ENCODE measurements around the gene TMTC3.
A peak's percentile ranks its signal among the peaks of the same experiment; 100 is the strongest.
"Not testable (repeated sequence)": the region's sequence is repeated elsewhere in the genome, so short reads cannot be mapped to it uniquely, and the experiment has no call there.

Gene TMTC3

DNA sequence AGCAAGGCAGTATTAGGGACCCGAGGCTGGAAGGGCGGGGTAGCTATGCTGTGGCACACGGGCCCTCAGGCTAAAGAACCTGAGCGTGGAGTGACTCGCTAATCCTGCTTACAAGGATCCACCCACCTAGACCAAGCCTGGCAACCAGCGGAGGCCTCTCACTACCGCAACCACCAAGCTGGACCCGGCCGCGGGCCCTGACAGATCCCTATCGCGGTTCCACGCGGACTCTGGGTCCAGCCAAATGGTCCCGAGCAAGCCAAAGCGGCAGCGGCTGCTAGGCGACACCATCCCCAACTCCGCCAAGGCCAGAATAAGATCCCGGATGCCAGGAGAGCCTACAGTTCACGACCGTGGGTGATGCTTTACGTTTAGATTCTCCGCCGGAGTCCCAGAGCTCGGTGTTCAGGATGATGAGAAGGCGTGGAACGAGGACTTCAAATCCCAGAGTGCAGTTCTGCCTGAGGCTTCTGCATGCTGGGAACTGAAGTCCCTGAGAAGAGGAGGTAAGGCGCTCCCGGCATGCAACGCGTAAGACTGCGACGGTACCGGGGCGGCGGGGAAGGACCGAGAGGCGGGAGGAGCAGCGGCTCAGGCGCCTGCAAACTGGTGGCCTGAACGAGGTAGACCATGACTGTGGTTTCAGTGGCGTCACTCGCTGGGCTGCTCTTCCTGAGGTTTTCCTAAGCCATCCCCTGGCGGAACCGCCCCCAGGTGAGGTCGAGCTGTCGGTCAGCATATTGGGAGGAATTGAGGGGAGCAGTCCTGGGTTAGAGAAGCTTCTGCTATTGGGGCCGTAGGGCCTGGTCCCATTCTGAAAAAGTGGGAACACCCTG, at the start of gene TMTC3, which contains the start of gene CEP290:
TSS of gene TMTC3 (plus strand) at position 534 of the 836 bp plus-strand sequence. CDS start 6,009 bp downstream, outside the sequence.
TSS of gene CEP290 (minus strand) at position 315 of the 836 bp plus-strand sequence. CDS start 781 bp downstream, outside the sequence.
- DNase-seq (ENCODE audit: insufficient read length, low spot score) (peak; percentile 71), FAIRE-seq (peak; percentile 100)
- TF ChIP-seq POLR2A (IDR thresholded peaks at IDR 0.05; ENCODE audit: low read depth, low read length), result peak; percentile 76

DNA sequence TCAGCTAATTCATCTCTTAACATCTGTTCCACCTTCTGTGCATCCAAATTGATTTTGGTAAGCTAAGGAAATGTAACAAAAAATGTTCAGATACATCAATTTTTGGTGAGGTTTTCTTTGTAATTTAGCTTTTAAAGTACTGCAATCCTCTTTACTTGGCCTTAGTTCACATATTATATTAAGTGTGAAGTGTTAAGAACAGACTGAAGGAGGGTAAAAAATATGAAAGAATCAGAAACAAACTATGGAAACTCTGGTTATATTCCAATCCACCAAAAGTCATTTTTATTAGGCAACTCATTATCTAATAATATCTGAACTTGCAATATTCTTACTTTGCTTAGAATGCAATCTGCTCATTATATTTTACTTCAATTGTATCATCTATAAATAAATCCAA, 49.3 kb upstream of the TMTC3 start:
- FAIRE-seq, result no peak
- TF ChIP-seq POLR2A (IDR thresholded peaks at IDR 0.05; ENCODE audit: low read depth, low read length), result no peak
- DNase-seq (ENCODE audit: insufficient read length, low spot score), result no peak

DNA sequence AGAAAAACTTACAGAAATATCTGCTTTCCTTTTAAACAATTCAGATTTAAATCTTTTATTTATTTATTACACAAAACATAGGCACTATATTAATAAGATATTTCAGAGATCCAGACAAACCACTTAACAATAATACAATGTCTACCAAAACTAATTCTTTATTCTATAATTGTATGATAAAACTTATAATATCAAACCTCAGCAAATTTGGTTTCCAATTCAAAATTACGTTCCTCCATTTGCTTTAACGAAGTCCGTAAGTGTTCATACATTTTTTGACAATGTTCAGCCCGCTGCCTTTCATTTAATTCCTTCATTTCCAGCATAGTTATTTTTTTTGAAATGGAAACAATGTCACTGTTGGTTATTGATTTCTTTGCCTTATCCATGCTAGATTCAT, 48.5 kb upstream of the TMTC3 start:
- DNase-seq (ENCODE audit: insufficient read length, low spot score) (no peak), FAIRE-seq (no peak)
- no peak for TF ChIP-seq POLR2A (IDR thresholded peaks at IDR 0.05; ENCODE audit: low read depth, low read length)

DNA sequence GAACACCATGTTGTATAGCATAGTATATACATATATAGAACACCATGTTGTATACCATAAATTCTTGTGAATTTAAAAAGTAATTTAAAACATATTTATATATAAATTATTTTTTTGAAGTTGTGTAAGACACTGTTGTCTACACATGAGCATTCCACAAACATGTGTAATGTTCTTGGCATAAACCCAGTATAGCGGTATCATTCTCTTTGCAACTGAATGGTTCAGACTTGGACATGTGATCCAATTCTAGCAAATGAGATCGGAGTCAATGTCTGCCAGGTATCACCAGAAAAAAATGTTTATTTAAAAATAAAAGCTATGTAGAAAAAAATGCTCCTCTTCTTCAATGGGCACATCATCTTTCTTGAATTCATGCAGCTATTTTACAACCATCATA, 34.1 kb upstream of the TMTC3 start:
- no peak for TF ChIP-seq POLR2A (IDR thresholded peaks at IDR 0.05; ENCODE audit: low read depth, low read length)
- FAIRE-seq (no peak), DNase-seq (ENCODE audit: insufficient read length, low spot score) (no peak)

DNA sequence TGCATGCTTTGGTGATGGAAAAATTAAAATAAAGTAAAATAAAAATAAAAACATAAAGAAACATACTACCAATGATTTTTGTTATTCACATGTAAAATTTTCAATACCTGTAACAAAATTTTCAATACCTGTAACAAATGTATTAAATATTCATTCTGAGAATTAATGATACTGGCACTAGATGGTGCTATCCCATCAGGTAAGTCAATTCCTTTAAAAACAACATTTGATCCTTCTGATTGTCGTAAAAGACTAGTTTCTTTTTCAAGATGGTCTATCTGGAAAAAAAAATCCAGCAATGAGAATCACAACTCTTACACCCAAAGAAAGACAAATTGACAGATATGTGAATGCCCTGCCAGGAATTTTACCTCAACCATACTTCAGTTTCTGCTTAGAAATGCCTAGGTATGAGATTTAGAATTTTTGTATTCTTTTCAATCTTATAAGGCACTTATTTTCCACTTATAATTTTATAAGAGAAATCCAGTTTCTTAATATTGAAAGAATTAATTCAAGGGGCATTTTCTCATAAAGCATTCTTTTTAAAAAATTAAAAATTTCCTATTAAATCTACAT, 30.9 kb upstream of the TMTC3 start:
- no peak for TF ChIP-seq POLR2A (IDR thresholded peaks at IDR 0.05; ENCODE audit: low read depth, low read length)
- DNase-seq (ENCODE audit: insufficient read length, low spot score) (peak; percentile 1), FAIRE-seq (peak; percentile 57)

DNA sequence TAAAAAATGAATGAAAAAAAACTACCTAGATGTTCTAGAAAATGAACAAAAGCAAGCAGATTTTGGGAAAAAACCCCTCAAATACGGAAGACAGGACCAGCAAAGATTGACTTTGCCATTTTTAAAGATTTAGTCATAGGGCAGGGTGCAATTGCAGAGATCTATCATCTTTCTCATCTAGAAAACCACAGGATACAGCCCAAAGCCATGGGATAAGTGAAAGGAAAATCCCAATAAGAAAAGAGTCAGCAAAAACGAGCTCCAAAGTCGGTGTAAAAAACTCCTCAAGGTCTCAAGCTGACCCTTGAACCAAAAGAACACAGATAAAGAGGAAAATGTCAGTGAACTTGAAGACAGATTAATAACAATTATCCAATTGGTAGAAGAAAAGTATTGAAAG, 28.2 kb upstream of the TMTC3 start:
- no peak for TF ChIP-seq POLR2A (IDR thresholded peaks at IDR 0.05; ENCODE audit: low read depth, low read length)
- FAIRE-seq (no peak), DNase-seq (ENCODE audit: insufficient read length, low spot score) (no peak)

DNA sequence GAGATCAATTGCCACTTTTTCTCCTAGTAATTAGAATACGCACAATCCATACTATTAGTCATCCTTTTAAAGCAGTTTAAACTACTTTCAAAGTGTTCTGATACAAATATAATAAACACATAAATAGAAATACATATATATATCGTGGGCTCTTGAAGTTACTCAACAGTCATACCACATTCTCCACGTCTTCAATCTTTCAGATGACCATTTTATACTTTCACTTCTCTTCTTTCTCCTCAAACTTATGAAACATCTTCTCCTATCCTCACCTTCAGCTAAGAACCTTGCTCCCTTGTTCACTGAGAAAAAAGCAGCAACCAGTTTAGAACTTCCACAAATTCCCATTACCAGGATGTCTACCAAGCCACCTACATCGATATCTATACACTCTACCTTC, 19.4 kb upstream of the TMTC3 start:
- no peak for TF ChIP-seq POLR2A (IDR thresholded peaks at IDR 0.05; ENCODE audit: low read depth, low read length)
- FAIRE-seq, result no peak
- no peak for DNase-seq (ENCODE audit: insufficient read length, low spot score)

DNA sequence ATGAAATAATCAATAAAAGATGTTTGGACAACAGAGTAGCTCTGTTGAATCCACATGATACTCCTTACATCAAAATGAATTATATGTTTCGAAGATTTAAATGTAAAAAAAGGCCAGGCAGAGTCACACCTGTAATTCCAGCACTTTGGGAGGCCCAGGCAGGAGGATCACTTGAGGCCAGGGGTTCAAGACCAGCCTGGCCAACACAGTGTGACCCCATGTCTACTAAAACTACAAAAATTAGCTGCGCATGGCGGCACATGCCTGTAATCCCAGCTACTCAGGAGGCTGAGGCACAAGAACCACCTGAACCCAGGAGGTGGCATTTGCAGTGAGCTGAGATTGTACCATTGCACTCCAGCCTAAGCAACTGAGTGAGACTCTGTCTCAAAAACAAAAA, 15.0 kb upstream of the TMTC3 start:
- FAIRE-seq (no peak), DNase-seq (ENCODE audit: insufficient read length, low spot score) (no peak)
- TF ChIP-seq POLR2A (IDR thresholded peaks at IDR 0.05; ENCODE audit: low read depth, low read length), result no peak

DNA sequence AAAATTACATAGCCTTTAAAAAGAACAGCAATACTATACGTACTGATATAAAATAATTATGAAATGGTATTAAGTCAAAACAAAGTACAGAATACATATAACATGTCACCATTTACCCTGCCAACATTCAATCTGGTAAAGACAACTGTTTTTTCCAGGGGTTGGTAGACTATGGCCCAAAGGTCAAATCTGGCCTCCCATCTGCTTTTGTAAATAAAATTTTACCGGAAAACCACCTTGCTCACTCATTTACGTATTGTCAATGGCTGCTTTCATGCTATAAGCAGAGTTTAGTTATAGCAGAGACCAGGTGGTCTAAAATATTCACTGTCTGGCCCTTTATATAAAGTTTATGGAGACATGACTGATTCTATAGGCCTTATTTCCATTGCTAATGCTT, 14.3 kb upstream of the TMTC3 start:
- DNase-seq (ENCODE audit: insufficient read length, low spot score) (no peak), FAIRE-seq (no peak)
- no peak for TF ChIP-seq POLR2A (IDR thresholded peaks at IDR 0.05; ENCODE audit: low read depth, low read length)

DNA sequence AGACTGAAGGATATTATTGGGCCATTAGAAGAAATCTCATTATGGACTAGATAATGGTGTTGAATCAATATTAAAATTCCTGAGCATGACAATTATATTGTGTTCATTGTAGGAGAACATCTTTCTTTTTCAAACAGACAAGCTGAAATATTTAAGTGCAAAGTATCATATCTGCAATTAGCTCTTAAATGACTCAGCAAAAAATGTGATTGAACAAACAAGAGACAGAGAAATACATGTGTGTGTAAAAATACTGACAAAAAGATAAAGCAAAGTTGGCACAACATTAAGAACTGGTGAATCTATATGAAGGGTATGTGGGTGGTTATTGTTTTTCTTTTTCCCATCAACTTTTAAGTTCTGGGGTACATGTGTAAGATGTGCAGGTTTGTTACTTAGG, 9.7 kb upstream of the TMTC3 start:
- DNase-seq (ENCODE audit: insufficient read length, low spot score) (no peak), FAIRE-seq (peak; percentile 67)
- no peak for TF ChIP-seq POLR2A (IDR thresholded peaks at IDR 0.05; ENCODE audit: low read depth, low read length)

DNA sequence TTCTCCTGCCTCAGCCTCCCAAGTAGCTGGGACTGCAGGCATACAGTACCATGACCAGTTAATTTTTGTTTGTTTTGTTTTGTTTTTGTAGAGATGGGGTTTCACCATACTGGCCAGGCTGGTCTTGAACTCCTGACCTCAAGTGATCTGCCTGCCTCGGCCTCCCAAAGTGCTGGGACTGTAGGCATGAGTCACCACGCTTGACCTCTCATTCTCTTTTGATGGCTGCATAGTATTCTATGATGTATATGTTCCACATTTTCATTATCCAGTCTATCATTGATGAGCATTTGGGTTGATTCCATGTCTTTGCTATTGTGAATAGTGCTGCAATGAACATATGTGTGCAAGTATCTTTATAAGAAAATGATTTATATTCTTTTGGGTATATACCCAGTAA, 8.9 kb upstream of the TMTC3 start:
- not testable (repeated sequence) for DNase-seq (ENCODE audit: insufficient read length, low spot score); FAIRE-seq

DNA sequence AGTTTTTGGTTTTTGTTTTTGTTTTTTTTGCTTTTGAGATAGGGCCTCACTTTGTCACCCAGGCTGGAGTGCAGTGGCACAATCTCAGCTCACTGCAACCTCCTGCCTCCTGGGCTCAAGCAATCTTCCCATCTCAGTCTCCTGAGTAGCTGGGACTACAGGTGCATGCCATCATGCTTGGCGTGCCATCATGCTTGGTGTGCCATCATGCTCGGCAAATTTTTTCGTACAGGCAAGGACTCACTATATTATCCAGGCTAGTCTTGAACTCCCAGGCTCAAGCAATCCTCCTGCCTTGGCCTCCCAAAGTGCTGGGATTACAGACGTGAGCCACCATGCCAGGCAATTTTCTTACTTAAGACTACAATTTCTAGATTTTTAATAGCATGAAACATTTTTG, 2.4 kb upstream of the TMTC3 start:
- FAIRE-seq; DNase-seq (ENCODE audit: insufficient read length, low spot score): not testable (repeated sequence)

DNA sequence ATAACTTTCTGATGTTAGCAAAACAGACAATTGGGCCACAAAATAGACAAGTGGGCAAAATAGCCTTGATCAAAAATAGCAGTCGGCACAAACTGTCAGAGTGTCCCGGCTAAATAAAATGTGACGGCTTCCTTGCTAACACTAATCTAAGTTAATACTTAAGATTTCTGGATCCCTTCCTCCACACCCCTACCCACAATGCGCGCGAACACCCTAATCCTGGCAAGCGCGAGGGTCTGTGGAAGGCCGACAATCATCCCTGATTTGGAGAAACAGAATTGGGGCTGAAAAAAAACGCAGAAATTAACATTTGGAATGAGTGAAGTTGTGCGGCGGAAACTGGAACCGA, 708 bp upstream of the TMTC3 start:
- FAIRE-seq, result no peak
- no peak for DNase-seq (ENCODE audit: insufficient read length, low spot score)
- no peak for TF ChIP-seq POLR2A (IDR thresholded peaks at IDR 0.05; ENCODE audit: low read depth, low read length)

DNA sequence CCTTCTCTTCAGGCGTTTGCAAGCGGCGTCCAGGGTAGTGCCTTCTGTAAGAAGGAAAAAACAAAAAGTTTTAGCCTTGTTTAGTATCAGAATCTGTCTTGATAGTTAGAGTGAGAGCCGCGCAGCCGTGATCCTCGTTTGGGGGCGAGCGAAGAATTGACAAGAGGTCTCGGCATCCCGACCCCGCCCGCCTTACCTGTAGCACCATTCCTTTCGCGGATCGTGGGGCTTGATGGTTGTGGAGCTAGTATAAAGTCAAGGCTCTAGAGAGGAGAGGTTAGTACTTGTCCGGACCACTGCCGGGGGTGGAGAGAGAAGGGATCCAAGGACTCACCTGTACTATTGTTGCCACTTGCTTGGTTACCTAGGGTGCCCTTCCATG, 494 bp downstream of the TMTC3 start:
- DNase-seq (ENCODE audit: insufficient read length, low spot score), result no peak
- FAIRE-seq, result no peak
- TF ChIP-seq POLR2A (IDR thresholded peaks at IDR 0.05; ENCODE audit: low read depth, low read length), result no peak

DNA sequence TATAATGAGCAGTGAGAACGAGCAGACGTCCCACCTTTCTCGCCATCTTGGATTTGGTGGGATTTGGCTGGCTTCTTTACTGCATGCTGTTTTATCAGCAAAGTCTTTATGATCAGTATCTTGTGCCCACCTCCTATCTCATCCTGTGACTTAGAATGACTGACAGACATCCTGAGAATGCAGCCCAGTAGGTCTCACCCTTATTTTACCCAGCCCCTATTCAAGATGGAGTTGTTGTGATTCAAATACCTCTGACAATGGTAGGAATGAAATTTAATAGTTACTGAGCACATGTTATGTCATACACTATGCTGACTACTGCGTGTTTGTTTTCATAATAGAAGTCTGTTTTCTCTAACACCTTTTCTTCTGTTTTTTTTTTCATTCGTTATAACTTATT, 1.9 kb downstream of the TMTC3 start:
- FAIRE-seq (no peak), DNase-seq (ENCODE audit: insufficient read length, low spot score) (no peak)
- TF ChIP-seq POLR2A (IDR thresholded peaks at IDR 0.05; ENCODE audit: low read depth, low read length), result no peak

Measured in H54 (cell line).